NCI-H2227 treated with DMSO at 0.1 percent for 48 hours (cell line): ENCODE data around the gene ZMPSTE24.
A peak's percentile ranks its signal among the peaks of the same experiment; 100 is the strongest.

Experiments
- DNase-seq: peaks from one replicate; lab custom pipeline; 2025; lab: John Stamatoyannopoulos, UW

ZMPSTE24 gene

GRCh38 chr1:40305451-40305850 is 47.4 kb downstream of the ZMPSTE24 start:
- DNase-seq: no peak

DNA sequence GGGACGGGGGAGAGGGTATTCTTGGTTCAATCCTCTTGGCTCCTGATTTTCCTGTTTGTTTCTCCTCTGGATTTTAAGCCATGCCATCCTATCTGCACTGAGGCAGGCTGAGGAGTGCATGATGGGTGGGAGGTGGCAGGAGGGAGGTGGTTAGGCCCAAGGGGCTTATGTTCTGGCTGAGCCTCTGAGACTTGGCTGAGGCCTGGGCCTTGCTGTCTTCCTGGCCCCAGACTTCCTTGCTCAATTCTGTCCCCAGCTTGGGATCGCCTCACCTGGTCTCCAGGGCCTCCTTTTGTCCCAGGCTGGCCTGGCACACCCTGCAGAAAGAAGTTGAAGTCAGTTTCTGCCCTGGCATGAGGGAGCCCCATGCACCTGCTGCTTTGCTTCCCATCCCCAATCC is 47.8 kb downstream of the ZMPSTE24 start:
- DNase-seq: no peak

- no peak for DNase-seq
These were observed 48.3 kb downstream of the ZMPSTE24 start for GRCh38 chr1:40306296-40306695.

GRCh38 chr1:40307186-40307585 is 49.1 kb downstream of the ZMPSTE24 start:
- no peak for DNase-seq

- no peak for DNase-seq
These were observed 50.1 kb downstream of the ZMPSTE24 start for GRCh38 chr1:40308036-40308727.

DNA sequence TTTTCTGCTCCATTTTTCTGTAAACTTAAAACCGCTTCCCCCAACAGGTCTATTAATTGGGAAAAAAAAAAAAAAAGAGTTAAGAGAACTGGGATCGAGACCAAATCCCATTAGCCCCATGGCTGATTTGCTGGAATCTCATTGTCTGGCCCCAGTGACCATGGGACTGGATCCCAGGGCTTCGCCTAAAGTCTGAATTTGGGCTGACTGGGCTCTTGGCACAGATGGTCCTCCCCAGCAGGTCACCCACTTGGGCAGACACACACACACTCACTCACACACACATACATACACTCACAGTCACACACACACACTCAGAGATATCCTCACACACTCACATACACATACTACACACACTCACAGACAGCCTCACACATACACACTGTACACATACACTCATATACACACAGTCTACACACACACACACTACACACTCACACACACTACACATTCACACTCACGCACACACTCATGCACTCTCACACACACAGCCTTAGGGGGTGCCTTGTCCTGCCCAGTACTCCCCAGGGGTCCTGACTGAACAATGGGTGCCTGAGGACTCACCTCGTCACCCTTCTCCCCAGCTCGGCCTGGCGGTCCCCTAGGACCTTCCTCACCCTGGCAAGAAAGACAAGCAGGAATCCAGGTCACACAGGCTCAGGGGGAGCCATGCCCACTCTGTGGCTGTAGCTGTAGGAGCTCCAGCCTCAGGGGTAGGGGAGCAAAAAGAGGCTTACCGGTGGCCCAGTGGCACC is 51.5 kb downstream of the ZMPSTE24 start:
- DNase-seq: no peak

- DNase-seq: no peak
These were observed 52.1 kb downstream of the ZMPSTE24 start for GRCh38 chr1:40310129-40310461.

DNA sequence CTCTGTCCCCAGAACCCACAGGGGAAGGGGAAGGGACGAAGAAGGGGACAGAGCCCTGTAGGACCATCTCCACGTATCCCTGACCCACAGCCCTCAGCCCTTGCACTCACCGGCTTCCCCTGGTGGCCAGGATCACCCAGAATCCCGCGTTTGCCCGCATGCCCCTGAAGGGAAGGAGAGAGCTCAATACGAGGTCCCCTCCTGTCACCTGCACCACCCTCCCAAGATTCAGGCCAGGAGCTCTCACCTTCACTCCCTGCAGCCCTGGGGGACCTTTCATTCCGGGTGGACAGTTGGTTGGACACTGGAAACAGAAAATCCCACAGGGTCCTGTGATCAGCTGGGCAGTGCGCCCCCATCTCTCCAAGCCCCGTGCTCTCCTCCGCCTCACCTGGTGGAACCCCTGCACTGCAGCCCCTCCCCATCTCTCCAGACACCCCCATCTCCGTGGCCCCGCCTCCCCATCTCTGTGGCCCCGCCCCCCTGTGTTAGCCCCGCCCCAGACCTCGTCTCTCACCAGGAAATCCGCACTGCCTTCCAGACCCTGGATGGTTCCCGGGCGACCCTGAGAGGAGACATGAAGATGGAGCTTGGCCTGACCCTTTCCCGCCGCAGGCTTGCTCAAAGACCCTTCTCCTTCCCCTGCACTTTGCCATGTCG is 53.1 kb downstream of the ZMPSTE24 start:
- DNase-seq: no peak

DNA sequence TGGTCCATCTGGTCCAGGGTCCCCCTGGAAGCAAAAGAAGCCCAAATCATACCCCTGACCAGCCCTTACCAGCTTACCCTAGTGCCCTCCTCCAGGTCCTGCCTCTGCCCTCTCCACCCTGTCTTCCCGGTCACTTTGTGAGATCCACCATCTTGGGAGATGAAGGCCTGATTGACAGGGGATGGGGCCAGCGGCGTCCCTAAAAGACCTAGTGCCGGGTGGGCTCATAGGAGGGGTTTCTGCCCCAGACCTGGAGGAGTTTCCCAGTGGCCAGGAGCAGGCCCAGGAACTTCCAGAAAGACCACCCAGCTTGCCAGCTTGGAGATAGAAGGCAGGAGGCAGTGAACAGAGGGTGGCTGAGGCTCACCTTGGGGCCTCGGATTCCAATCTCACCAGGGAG is 53.7 kb downstream of the ZMPSTE24 start:
- DNase-seq: no peak

- no peak for DNase-seq
These were observed 54.5 kb downstream of the ZMPSTE24 start for GRCh38 chr1:40312238-40313205.

DNA sequence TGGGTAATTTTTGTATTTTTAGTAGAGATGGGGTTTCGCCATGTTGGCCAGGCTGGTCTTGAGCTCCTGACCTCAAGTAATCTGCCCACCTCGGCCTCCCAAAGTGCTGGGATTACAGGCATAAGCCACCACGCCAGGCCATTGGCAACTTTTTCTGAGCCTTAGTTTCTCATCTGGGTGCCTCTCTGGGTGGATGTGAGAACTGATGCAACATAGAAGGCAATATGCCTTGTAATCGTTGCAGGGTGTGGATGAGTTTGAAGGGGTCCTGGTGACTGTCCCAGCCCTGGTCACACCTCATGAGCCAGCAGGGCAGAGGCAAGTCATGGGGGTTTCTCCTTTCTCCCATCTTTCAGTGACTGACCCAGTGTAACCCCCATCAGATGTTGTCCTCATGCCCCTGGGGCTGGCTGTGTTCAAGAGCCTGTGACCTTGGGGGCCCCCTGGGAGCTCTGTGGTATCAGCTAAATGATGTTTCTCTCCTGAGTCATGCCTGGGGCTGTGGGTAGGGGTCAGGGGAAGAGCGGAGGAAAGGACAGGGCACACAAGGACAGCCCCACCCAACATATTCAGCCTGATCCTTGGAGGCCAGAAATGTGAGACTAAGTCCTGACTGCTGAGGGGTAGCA is 55.4 kb downstream of the ZMPSTE24 start:
- DNase-seq: no peak

GRCh38 chr1:40313958-40314720 is 56.1 kb downstream of the ZMPSTE24 start:
- DNase-seq: no peak

- no peak for DNase-seq
These were observed 56.7 kb downstream of the ZMPSTE24 start for GRCh38 chr1:40314721-40315238.

- peak; percentile 87 for DNase-seq
These were observed 57.3 kb downstream of the ZMPSTE24 start for GRCh38 chr1:40315239-40315794.

DNA sequence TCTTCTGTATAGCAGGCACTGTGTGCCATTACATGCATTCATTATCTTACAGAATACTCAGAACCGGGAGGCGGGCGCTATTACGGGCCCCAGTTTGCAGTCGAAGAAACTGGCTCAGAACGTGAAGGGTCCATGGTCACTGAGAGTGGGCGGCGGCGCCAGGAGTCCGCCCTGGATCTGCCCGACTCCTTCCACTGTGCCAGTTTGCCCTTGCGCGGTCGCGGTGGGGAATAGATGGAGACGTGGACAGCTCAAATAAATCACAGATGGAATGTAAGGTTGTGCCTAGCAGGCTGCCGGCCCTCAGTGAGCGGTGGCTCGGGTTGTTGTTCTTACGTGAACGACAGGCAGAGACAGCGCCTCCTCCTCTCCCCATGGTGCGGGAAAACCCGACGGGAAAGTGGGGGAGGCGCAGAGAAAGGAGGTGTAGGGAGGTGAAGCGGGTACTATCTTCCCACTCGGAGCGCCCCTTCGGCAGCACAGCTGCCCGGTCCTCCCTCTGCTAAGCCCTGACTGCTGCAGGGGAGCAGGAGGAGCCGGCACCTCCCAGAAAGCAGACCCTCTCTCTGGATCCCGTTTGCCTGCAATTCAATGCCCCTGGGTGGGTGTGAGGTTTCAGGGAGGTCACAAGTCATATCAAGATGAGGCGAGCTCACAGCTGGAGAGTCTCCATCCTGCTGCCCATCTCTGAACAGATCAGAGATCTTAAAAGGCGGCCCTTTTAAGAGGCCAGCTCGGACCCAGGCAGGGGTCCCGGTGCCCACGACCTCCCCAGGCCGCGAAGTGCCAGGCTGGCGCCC is 58.0 kb downstream of the ZMPSTE24 start:
- DNase-seq: peak; percentile 57

DNA sequence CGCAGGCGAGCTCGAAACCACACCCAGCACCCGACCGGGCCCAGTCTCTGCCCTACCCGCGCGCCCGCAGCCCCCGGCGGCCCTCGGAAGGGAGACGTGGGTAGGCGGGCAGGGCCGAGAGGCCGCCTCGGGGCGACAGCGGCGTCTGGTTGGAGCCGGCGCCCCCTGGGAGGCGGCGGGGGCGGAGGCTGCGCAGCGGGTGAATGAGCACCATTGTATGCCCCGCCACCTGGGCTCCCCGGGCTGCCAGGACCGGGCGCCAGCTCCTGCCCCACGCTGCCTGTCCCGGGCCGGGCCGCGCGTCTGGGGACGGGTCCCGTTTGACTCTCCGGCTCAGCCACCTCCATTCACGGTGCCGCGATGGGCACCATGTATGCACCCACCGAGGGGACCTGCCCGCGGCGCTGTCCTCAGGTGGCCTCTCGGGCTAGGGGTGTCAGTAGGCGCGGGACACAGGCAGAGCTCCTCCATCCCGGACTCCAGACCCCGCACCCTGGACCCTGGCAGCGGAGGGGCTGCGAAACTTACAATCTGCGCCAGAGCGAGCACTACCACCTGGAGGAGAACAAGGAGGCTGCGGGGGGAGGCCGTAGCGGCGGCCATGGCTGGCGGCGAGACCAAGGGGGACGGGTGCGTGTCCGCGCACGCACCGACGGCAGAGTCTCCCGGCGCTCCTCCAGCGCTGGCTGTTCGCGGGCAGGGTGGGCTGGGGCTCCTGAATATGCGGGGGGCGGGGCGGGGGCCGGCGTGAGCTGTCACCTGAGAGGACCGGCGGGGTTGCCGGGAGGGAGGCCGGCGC is 58.8 kb downstream of the ZMPSTE24 start, which contains the start of gene COL9A2:
Gene COL9A2 (minus strand): TSS at position 692 of the 799 bp plus-strand sequence. CDS start 89 bp downstream, at position 603.
- peak; percentile 9 for DNase-seq

GRCh38 chr1:40317394-40318074 is 59.5 kb downstream of the ZMPSTE24 start:
- DNase-seq: no peak

DNA sequence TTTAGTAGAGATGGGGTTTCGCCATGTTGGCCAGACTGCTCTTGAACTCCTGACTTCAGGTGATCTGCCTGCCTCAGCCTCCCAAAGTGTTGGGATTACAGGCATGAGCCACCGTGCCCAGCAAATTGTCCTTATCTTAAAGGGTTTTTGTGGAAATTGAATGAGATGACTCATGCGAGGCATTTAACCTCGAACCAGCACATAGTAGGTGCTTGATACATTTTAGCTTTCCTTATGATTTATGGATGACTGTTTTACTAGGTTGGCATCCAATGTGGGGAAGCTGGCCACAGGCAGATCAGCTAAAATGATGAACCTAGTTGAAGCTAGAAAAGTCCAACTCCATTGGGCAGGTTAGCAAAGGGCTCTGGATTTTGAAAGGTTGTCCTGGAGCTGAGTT is 60.4 kb downstream of the ZMPSTE24 start:
- DNase-seq: no peak
